WTC11 (cell line): ENCODE data around the gene MYBPC1. TPM values are rescaled to one million over a fixed set of nuclear protein-coding genes. Genes with fewer than 3 reads are reported as not detected.

Experiments used
- ATAC-seq: fragments of 200-7000 bp; cut with Tn5 transposase; 2 replicates; pipeline ENCODE4 v1.10.0; 2021; ENCODE audit warnings: mild to moderate bottlenecking, moderate library complexity
- CTCF ChIA-PET: fragments of 300-600 bp; sonication (Branson Sonifier 250); formaldehyde crosslinking; loops from one replicate; lab custom pipeline; 2021; ENCODE audit warnings: antibody characterized with exemption; lab: Charles Lee
- POLR2A ChIA-PET: fragments of 350-600 bp; sonication (Branson Sonifier 250); formaldehyde crosslinking; loops from one replicate; lab custom pipeline; 2021; ENCODE audit warnings: antibody characterized with exemption; lab: Charles Lee
- DNase-seq: peaks from one replicate; pipeline ENCODE4 v3.0.0; 2021; ENCODE audit warnings: low spot score
- H3K27ac Mint-ChIP-seq: 2 replicates; pipeline ENCODE4 v1.8.0; 2021; ENCODE audit warnings: mixed read lengths
- H3K27me3 Mint-ChIP-seq: 2 replicates; pipeline ENCODE4 v1.8.0; 2021; ENCODE audit warnings: low read depth, mild to moderate bottlenecking, moderate library complexity, mixed read lengths
- H3K36me3 Mint-ChIP-seq: 2 replicates; pipeline ENCODE4 v1.8.0; 2021; ENCODE audit warnings: mixed read lengths
- H3K4me1 Mint-ChIP-seq: 2 replicates; pipeline ENCODE4 v1.8.0; 2022; ENCODE audit warnings: mixed read lengths
- H3K4me3 Mint-ChIP-seq: 2 replicates; pipeline ENCODE4 v1.8.0; 2021; ENCODE audit warnings: mild to moderate bottlenecking, moderate library complexity, mixed read lengths
- H3K9me3 Mint-ChIP-seq: 2 replicates; pipeline ENCODE4 v1.8.0; 2021; ENCODE audit warnings: mixed read lengths
- CREB1 ChIP-seq: sonication (generic); formaldehyde crosslinking; IDR thresholded peaks from 2 replicates; pipeline ENCODE4 v1.8.0; 2023; ENCODE audit warnings: mild to moderate bottlenecking, missing genetic modification reagents
- ELF4 ChIP-seq: sonication (generic); formaldehyde crosslinking; IDR thresholded peaks from 2 replicates; pipeline ENCODE4 v1.8.1; 2022; ENCODE audit warnings: low read depth, mild to moderate bottlenecking, moderate library complexity, missing genetic modification reagents
- EMX1 ChIP-seq: fragments of 250-450 bp; sonication (Bioruptor Pico); IDR thresholded peaks from 2 replicates; pipeline ENCODE4 v1.8.0; 2021; ENCODE audit warnings: mild to moderate bottlenecking
- ESRRA ChIP-seq: sonication (generic); formaldehyde crosslinking; IDR thresholded peaks from 2 replicates; pipeline ENCODE4 v1.8.1; 2022; ENCODE audit warnings: mild to moderate bottlenecking, missing genetic modification reagents, borderline replicate concordance
- ETV6 ChIP-seq: sonication (generic); formaldehyde crosslinking; IDR thresholded peaks from 2 replicates; pipeline ENCODE4 v1.8.1; 2022; ENCODE audit warnings: mild to moderate bottlenecking, missing genetic modification reagents
- FOXK1 ChIP-seq: sonication (generic); formaldehyde crosslinking; IDR thresholded peaks from 2 replicates; pipeline ENCODE4 v1.8.0; 2022; ENCODE audit warnings: mild to moderate bottlenecking, moderate library complexity, missing genetic modification reagents
- GTF2I ChIP-seq: fragments of 250-450 bp; sonication (Bioruptor Pico); conservative IDR thresholded peaks from 2 replicates; pipeline ENCODE4 v1.4.0; 2021; ENCODE audit warnings: mild to moderate bottlenecking
- KAT7 ChIP-seq: sonication (generic); formaldehyde crosslinking; IDR thresholded peaks from 2 replicates; pipeline ENCODE4 v1.8.1; 2023; ENCODE audit warnings: missing genetic modification reagents, mild to moderate bottlenecking, borderline replicate concordance
- NR2C2 ChIP-seq: sonication (generic); formaldehyde crosslinking; IDR thresholded peaks from 2 replicates; pipeline ENCODE4 v1.8.0; 2022; ENCODE audit warnings: mild to moderate bottlenecking, missing genetic modification reagents
- NR3C1 ChIP-seq: sonication (generic); formaldehyde crosslinking; conservative IDR thresholded peaks from 2 replicates; pipeline ENCODE4 v1.8.1; 2023; ENCODE audit warnings: low read depth, mild to moderate bottlenecking, missing genetic modification reagents
- PRRX2 ChIP-seq: fragments of 250-450 bp; sonication (Bioruptor Pico); IDR thresholded peaks from 2 replicates; pipeline ENCODE4 v1.8.0; 2021; ENCODE audit warnings: mild to moderate bottlenecking
- RELA ChIP-seq: sonication (generic); formaldehyde crosslinking; IDR thresholded peaks from 2 replicates; pipeline ENCODE4 v1.8.1; 2022; ENCODE audit warnings: missing genetic modification reagents, mild to moderate bottlenecking, borderline replicate concordance
- SMAD3 ChIP-seq: sonication (generic); formaldehyde crosslinking; IDR thresholded peaks from 2 replicates; pipeline ENCODE4 v1.8.0; 2022; ENCODE audit warnings: missing genetic modification reagents, mild to moderate bottlenecking, borderline replicate concordance
- TEAD1 ChIP-seq: sonication (generic); formaldehyde crosslinking; IDR thresholded peaks from 2 replicates; pipeline ENCODE4 v1.8.0; 2022; ENCODE audit warnings: mild to moderate bottlenecking, missing genetic modification reagents
- TP53 ChIP-seq: sonication (generic); formaldehyde crosslinking; IDR thresholded peaks from 2 replicates; pipeline ENCODE4 v1.8.1; 2023; ENCODE audit warnings: mild to moderate bottlenecking, missing genetic modification reagents
- ZBTB21 ChIP-seq: sonication (generic); formaldehyde crosslinking; IDR thresholded peaks from 2 replicates; pipeline ENCODE4 v1.8.1; 2023; ENCODE audit warnings: mild to moderate bottlenecking, missing genetic modification reagents, borderline replicate concordance
- ZNF138 ChIP-seq: sonication (generic); formaldehyde crosslinking; conservative IDR thresholded peaks from 2 replicates; pipeline ENCODE4 v1.8.1; 2022; ENCODE audit warnings: mild to moderate bottlenecking, moderate library complexity, missing genetic modification reagents
- ZNF263 ChIP-seq: sonication (generic); formaldehyde crosslinking; IDR thresholded peaks from 2 replicates; pipeline ENCODE4 v1.8.1; 2022; ENCODE audit warnings: low read depth, mild to moderate bottlenecking, moderate library complexity, missing genetic modification reagents
- ZNF396 ChIP-seq: fragments of 250-450 bp; sonication (Bioruptor Pico); IDR thresholded peaks from 2 replicates; pipeline ENCODE4 v1.8.0; 2021; ENCODE audit warnings: mild to moderate bottlenecking, moderate library complexity, borderline replicate concordance
- ZNF416 ChIP-seq: fragments of 250-450 bp; sonication (Bioruptor Pico); IDR thresholded peaks from 2 replicates; pipeline ENCODE4 v1.9.0; 2021; ENCODE audit warnings: mild to moderate bottlenecking, inconsistent platforms
- ZNF423 ChIP-seq: fragments of 250-450 bp; sonication (Bioruptor Pico); IDR thresholded peaks from 2 replicates; pipeline ENCODE4 v2.1.2; 2022; ENCODE audit warnings: mild to moderate bottlenecking, moderate library complexity
- ZNF671 ChIP-seq: fragments of 250-450 bp; sonication (Bioruptor Pico); IDR thresholded peaks from 2 replicates; pipeline ENCODE4 v1.8.0; 2021; ENCODE audit warnings: mild to moderate bottlenecking
- total RNA-seq: library from RNA; stranded (reverse); gene quantifications from 3 replicates; pipeline ENCODE4 v1.2.3, GENCODE V29; 2021
- TF ChIP-seq, protein P1 (sequence below): sonication (generic); formaldehyde crosslinking; IDR thresholded peaks from 2 replicates; pipeline ENCODE4 v1.8.1; 2023; ENCODE audit warnings: mild to moderate bottlenecking, missing genetic modification reagents, moderate library complexity
- TF ChIP-seq, protein P2 (sequence below): sonication (generic); formaldehyde crosslinking; IDR thresholded peaks from 2 replicates; pipeline ENCODE4 v1.8.1; 2023; ENCODE audit warnings: mild to moderate bottlenecking, missing genetic modification reagents
- TF ChIP-seq, protein P3 (sequence below): sonication (generic); formaldehyde crosslinking; IDR thresholded peaks from 2 replicates; pipeline ENCODE4 v1.8.0; 2022; ENCODE audit warnings: mild to moderate bottlenecking, missing genetic modification reagents
- TF ChIP-seq, protein P4 (sequence below): sonication (generic); formaldehyde crosslinking; IDR thresholded peaks from 2 replicates; pipeline ENCODE4 v1.8.1; 2023; ENCODE audit warnings: mild to moderate bottlenecking, missing genetic modification reagents
- TF ChIP-seq, protein P5 (sequence below): sonication (generic); formaldehyde crosslinking; IDR thresholded peaks from 2 replicates; pipeline ENCODE4 v1.8.0; 2022; ENCODE audit warnings: mild to moderate bottlenecking, missing genetic modification reagents
- TF ChIP-seq, protein P6 (sequence below): sonication (generic); formaldehyde crosslinking; conservative IDR thresholded peaks from 2 replicates; pipeline ENCODE4 v1.8.1; 2022; ENCODE audit warnings: mild to moderate bottlenecking, missing genetic modification reagents
- TF ChIP-seq, protein P7 (sequence below): sonication (generic); formaldehyde crosslinking; IDR thresholded peaks from 2 replicates; pipeline ENCODE4 v1.8.0; 2023; ENCODE audit warnings: mild to moderate bottlenecking, missing genetic modification reagents

MYBPC1 gene
- total RNA-seq, 1 experiment from 2014 or later, result not detected

DNA sequence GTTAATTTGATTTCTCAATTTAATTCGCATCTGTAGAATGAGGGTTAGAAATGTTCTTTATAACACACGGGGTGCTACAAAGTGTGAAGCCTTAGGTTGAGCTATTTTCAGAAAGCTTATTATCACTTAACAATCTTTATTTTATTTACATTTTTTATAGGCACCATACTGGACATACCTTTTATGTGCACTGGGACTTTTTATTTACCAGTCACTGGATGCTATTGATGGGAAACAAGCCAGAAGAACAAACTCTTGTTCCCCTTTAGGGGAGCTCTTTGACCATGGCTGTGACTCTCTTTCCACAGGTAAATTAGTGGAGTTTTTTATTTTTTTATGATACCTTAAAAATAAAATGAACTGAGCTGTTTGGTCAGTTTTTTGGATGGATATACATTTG lies 119.2 kb downstream of the MYBPC1 start:
- Mint-ChIP-seq H3K4me3 (no peak overlapping the region), H3K9me3 (no peaks in the 10 kb centered on the region), H3K27ac (no peak overlapping the region), H3K36me3 (no peaks in the 10 kb centered on the region), H3K4me1 (peaks cover 15% of the 10 kb centered on the region), H3K27me3 (no peaks in the 10 kb centered on the region)
- ChIA-PET CTCF (interaction anchor here (0.9 to 1.2 kb wide), 2 partner anchors 10 to 46 kb away, joined by 3 to 4 read pairs; no protein-coding TSS in a partner anchor), POLR2A (interaction anchor here (0.5 kb wide), 1 partner anchor 155 kb away, joined by 4 read pairs; no protein-coding TSS in a partner anchor)
- ATAC-seq (no peak), DNase-seq (no peak)
- TF ChIP-seq FOXK1 (CRISPR knock-in tag) (no peak), RELA (CRISPR knock-in tag) (no peak), EMX1 (CRISPR knock-in tag) (no peak), ELF4 (CRISPR knock-in tag) (no peak), ETV6 (no peak), SMAD3 (CRISPR knock-in tag) (no peak), ZNF396 (CRISPR knock-in tag) (no peak), TP53 (CRISPR knock-in tag) (no peak), PRRX2 (no peak), GTF2I (CRISPR knock-in tag) (no peak), TEAD1 (no peak), ZNF671 (CRISPR knock-in tag) (no peak), NR3C1 (CRISPR knock-in tag) (no peak), NR2C2 (CRISPR knock-in tag) (no peak)
- TF ChIP-seq, protein P1, sequence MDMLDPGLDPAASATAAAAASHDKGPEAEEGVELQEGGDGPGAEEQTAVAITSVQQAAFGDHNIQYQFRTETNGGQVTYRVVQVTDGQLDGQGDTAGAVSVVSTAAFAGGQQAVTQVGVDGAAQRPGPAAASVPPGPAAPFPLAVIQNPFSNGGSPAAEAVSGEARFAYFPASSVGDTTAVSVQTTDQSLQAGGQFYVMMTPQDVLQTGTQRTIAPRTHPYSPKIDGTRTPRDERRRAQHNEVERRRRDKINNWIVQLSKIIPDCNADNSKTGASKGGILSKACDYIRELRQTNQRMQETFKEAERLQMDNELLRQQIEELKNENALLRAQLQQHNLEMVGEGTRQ (CRISPR knock-in tag), result no peak
- TF ChIP-seq, protein P2, sequence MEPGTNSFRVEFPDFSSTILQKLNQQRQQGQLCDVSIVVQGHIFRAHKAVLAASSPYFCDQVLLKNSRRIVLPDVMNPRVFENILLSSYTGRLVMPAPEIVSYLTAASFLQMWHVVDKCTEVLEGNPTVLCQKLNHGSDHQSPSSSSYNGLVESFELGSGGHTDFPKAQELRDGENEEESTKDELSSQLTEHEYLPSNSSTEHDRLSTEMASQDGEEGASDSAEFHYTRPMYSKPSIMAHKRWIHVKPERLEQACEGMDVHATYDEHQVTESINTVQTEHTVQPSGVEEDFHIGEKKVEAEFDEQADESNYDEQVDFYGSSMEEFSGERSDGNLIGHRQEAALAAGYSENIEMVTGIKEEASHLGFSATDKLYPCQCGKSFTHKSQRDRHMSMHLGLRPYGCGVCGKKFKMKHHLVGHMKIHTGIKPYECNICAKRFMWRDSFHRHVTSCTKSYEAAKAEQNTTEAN (CRISPR knock-in tag), result no peak
- TF ChIP-seq, protein P3, sequence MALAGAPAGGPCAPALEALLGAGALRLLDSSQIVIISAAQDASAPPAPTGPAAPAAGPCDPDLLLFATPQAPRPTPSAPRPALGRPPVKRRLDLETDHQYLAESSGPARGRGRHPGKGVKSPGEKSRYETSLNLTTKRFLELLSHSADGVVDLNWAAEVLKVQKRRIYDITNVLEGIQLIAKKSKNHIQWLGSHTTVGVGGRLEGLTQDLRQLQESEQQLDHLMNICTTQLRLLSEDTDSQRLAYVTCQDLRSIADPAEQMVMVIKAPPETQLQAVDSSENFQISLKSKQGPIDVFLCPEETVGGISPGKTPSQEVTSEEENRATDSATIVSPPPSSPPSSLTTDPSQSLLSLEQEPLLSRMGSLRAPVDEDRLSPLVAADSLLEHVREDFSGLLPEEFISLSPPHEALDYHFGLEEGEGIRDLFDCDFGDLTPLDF, result no peak
- TF ChIP-seq, protein P4, sequence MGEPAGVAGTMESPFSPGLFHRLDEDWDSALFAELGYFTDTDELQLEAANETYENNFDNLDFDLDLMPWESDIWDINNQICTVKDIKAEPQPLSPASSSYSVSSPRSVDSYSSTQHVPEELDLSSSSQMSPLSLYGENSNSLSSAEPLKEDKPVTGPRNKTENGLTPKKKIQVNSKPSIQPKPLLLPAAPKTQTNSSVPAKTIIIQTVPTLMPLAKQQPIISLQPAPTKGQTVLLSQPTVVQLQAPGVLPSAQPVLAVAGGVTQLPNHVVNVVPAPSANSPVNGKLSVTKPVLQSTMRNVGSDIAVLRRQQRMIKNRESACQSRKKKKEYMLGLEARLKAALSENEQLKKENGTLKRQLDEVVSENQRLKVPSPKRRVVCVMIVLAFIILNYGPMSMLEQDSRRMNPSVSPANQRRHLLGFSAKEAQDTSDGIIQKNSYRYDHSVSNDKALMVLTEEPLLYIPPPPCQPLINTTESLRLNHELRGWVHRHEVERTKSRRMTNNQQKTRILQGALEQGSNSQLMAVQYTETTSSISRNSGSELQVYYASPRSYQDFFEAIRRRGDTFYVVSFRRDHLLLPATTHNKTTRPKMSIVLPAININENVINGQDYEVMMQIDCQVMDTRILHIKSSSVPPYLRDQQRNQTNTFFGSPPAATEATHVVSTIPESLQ (CRISPR knock-in tag), result no peak
- TF ChIP-seq, protein P5, sequence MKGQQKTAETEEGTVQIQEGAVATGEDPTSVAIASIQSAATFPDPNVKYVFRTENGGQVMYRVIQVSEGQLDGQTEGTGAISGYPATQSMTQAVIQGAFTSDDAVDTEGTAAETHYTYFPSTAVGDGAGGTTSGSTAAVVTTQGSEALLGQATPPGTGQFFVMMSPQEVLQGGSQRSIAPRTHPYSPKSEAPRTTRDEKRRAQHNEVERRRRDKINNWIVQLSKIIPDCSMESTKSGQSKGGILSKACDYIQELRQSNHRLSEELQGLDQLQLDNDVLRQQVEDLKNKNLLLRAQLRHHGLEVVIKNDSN (CRISPR knock-in tag), result no peak

DNA sequence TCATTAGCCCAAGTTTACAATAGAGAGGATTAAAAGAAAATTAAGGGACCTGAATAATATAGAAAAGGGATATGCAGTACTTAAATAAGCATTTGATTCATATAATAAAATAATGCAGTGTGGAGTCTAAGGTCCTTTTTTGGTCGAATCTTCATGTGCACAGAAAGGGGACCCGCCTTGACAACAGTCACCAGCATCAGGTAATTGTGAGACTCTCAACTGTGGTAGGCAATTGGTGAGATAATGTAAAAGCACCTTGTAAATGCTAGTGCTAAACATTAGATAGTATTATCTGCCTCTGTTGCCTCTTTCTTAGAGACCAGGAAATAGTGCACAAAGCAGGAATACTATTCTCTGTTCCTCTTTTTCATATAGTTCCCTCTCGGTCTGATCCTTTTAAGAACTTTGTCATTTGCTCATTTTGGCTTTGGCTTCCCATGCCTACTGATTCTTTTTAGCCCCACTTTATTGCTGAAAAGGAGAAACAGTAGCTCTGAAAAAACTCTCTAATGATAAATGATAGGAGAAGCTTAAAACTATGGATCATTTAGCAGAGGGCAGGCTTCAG lies 120.2 kb downstream of the MYBPC1 start:
- Mint-ChIP-seq H3K4me1 (peaks cover 15% of the 10 kb centered on the region), H3K36me3 (no peaks in the 10 kb centered on the region), H3K27ac (no peak overlapping the region), H3K9me3 (no peaks in the 10 kb centered on the region), H3K27me3 (no peaks in the 10 kb centered on the region), H3K4me3 (no peak overlapping the region)
- ChIA-PET CTCF (interaction anchor here (1.0 kb wide), 1 partner anchor 44 kb away, joined by 3 read pairs; no protein-coding TSS in a partner anchor), POLR2A (no interaction called here)
- DNase-seq (no peak), ATAC-seq (no peak)
- TF ChIP-seq TP53 (CRISPR knock-in tag) (no peak), ZNF416 (CRISPR knock-in tag) (no peak), CREB1 (CRISPR knock-in tag) (no peak), SMAD3 (CRISPR knock-in tag) (no peak), ZNF423 (CRISPR knock-in tag) (no peak), ESRRA (CRISPR knock-in tag) (no peak), ZNF138 (CRISPR knock-in tag) (no peak), FOXK1 (CRISPR knock-in tag) (no peak), ZBTB21 (CRISPR knock-in tag) (no peak), ZNF263 (no peak), KAT7 (no peak)
- TF ChIP-seq, protein P6, sequence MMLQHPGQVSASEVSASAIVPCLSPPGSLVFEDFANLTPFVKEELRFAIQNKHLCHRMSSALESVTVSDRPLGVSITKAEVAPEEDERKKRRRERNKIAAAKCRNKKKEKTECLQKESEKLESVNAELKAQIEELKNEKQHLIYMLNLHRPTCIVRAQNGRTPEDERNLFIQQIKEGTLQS (CRISPR knock-in tag), result no peak
- TF ChIP-seq, protein P7, sequence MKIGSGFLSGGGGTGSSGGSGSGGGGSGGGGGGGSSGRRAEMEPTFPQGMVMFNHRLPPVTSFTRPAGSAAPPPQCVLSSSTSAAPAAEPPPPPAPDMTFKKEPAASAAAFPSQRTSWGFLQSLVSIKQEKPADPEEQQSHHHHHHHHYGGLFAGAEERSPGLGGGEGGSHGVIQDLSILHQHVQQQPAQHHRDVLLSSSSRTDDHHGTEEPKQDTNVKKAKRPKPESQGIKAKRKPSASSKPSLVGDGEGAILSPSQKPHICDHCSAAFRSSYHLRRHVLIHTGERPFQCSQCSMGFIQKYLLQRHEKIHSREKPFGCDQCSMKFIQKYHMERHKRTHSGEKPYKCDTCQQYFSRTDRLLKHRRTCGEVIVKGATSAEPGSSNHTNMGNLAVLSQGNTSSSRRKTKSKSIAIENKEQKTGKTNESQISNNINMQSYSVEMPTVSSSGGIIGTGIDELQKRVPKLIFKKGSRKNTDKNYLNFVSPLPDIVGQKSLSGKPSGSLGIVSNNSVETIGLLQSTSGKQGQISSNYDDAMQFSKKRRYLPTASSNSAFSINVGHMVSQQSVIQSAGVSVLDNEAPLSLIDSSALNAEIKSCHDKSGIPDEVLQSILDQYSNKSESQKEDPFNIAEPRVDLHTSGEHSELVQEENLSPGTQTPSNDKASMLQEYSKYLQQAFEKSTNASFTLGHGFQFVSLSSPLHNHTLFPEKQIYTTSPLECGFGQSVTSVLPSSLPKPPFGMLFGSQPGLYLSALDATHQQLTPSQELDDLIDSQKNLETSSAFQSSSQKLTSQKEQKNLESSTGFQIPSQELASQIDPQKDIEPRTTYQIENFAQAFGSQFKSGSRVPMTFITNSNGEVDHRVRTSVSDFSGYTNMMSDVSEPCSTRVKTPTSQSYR (CRISPR knock-in tag), result no peak
